Medulla oblongata (tissue), 1 donor: ENCODE measurements around the gene CA12.

Experiments used
- DNase-seq: peaks from one replicate; pipeline ENCODE4 v3.0.0-alpha.2; 2015; ENCODE audit errors: extremely low spot score

Gene CA12

DNA sequence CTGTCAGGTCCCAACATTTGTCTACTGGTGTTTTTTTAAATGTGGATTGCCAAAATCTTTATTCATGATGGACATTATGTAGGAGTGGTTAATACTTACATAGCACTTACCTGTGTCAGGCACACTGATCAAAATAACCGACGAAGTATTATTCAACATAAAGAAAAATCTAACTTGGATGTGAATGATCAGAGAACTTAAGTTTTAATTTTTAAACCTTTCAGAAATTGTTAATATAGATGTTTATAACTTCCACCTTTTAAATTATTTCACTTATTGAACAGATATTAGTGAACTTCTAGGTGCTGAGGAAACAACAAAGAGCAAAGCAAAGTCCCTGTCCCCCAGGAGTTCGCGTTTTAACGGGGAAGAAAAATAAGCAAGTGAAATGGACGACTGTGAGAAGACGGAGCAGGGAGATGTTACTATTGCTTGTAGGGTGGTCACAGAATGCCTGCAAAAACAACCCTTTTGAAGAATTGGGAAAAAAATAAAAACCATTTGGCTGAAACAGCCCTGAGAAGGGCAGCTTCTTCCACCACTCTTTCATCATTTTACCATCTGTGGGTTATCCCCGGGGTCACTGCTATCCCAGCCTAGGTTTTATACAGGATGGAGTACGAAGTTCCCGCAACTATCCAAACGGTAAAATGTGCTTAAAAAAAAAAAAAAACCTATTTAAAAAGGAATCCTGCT, 105.2 kb downstream of the CA12 start:
- DNase-seq: no peak

DNA sequence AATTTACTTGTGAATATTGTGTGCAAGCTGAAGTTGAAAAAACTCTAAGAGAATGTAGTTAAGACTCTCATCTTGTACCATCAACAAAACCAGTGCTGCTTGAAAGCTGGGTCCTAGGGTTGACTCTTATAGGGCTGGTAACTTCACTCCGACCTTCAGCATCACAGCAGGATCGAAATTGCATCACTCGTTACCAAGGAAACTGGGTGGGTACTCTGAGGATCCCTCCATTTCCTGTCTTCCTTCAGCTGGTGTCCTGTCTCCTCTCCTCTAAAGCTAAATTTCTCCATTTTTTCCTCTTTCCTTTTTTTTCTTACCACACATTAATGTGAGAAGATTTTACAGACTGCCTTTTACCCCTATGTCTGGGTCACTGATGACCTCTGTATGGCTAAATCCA, 107.2 kb downstream of the CA12 start:
- DNase-seq: no peak
